K562 (cell line): ENCODE measurements around the gene COG4. TPM values are rescaled to one million over a fixed set of nuclear protein-coding genes. Genes with fewer than 3 reads are reported as not detected.

ENCODE experiments used
- BCOR ChIP-seq: fragments of 450-650 bp; IDR thresholded peaks from 2 replicates; pipeline ENCODE4 v1.6.1; 2016
- EGR1 ChIP-seq: fragments of 450-650 bp; conservative IDR thresholded peaks from 2 replicates; pipeline ENCODE4 v1.6.1; 2017; ENCODE audit warnings: mild to moderate bottlenecking
- ETS2 ChIP-seq: IDR thresholded peaks from 2 replicates; pipeline ENCODE4 v1.6.1; 2016; ENCODE audit warnings: borderline replicate concordance, missing genetic modification characterization, mild to moderate bottlenecking, moderate library complexity, missing compliant biosample characterization; ENCODE audit not compliant: poor library complexity, severe bottlenecking
- FOXK2 ChIP-seq, 2 experiments: fragments of 450-650 bp; IDR thresholded peaks in 1 of 2; conservative IDR thresholded peaks in 1 of 2; 2 replicates each; pipeline ENCODE4 v1.6.1; 2016; ENCODE audit warnings: low read depth in 2 of 2, mild to moderate bottlenecking in 1 of 2
- HDAC2 ChIP-seq: fragments of 450-650 bp; IDR thresholded peaks from 2 replicates; pipeline ENCODE4 v1.6.1; 2016; ENCODE audit warnings: mild to moderate bottlenecking
- HOMEZ ChIP-seq: fragments of 250-450 bp; sonication (Bioruptor Pico); IDR thresholded peaks from 2 replicates; pipeline ENCODE4 v1.4.0; 2020; ENCODE audit warnings: mild to moderate bottlenecking, moderate library complexity
- REST ChIP-seq, 2 experiments: fragments of 450-650 bp; formaldehyde crosslinking in 1 of 2; IDR thresholded peaks; 2 replicates each; pipeline versions ENCODE4 v1.4.0 to v1.6.1; 2014 to 2020; ENCODE audit warnings: mild to moderate bottlenecking in 2 of 2, borderline replicate concordance in 1 of 2, low read depth in 1 of 2
- SRSF7 ChIP-seq: fragments of 200-400 bp; formaldehyde crosslinking; optimal IDR thresholded peaks from 2 replicates; pipeline ENCODE3; 2017; ENCODE audit warnings: mild to moderate bottlenecking, low read depth, low read length
- SRSF9 ChIP-seq: fragments of 200-400 bp; formaldehyde crosslinking; IDR thresholded peaks from 2 replicates; pipeline ENCODE4 v1.6.1; 2017; ENCODE audit warnings: low read depth, low read length, borderline replicate concordance
- ZNF384 ChIP-seq: IDR thresholded peaks from 2 replicates; pipeline ENCODE4 v1.6.1; 2012; ENCODE audit warnings: low read depth, low read length, improper control_type of control experiment
- polyA plus RNA-seq, 8 experiments: library from polyadenylated mRNA; depleted of rRNA in 4 of 8; stranded (reverse) in 5 of 8; unstranded in 3 of 8; fragments of >200 nt; fragmentation: Nextera tagmentation in 2 of 8; fragmentation: Illumina TruSeq in 1 of 8; extraction: Ambion mirVana in 2 of 8; extraction: Trizol in 1 of 8; gene quantifications; 2 replicates each; pipeline versions ENCODE4 v1.2.1 to v1.2.3, GENCODE V29; 2011 to 2014; ENCODE audit warnings: inconsistent platforms in 1 of 8, missing spikeins in 1 of 8
- total RNA-seq, 7 experiments: library from RNA; depleted of rRNA in 6 of 7; stranded (reverse); fragments of >200 nt in 6 of 7; fragmentation: Illumina TruSeq in 2 of 7; extraction: Trizol in 2 of 7; gene quantifications; 2 replicates each; pipeline versions ENCODE4 v1.2.1 to v1.2.3, GENCODE V29; 2011 to 2021; ENCODE audit warnings: low replicate concordance in 1 of 7
- TF ChIP-seq, protein P1 (sequence below): sonication (generic); formaldehyde crosslinking; IDR thresholded peaks from 2 replicates; pipeline ENCODE4 v1.8.0; 2022; ENCODE audit warnings: missing genetic modification reagents, mild to moderate bottlenecking, moderate library complexity, borderline replicate concordance

The COG4 gene
- total and polyA plus RNA-seq, 9 of the 15 experiments (the other 6 are each of a cell fraction or from before 2014, with no cell fraction given): 13.7 to 73.9 (median 44.2) TPM

- TF ChIP-seq REST (IDR thresholded peaks at IDR 0.05; ENCODE audit: borderline replicate concordance): peak; percentile 70; the same call in 1 of the 2 replicates
- no peak for TF ChIP-seq REST (CRISPR knock-in tag; IDR thresholded peaks at IDR 0.05; ENCODE audit: low read depth)
- TF ChIP-seq FOXK2 (conservative IDR thresholded peaks at IDR 0.05 in 1 of 2, IDR thresholded peaks at IDR 0.05 in 1 of 2; ENCODE audit: low read depth in 2 of 2): no peak
- no peak for TF ChIP-seq SRSF7
- no peak for TF ChIP-seq EGR1
- TF ChIP-seq, protein P1, sequence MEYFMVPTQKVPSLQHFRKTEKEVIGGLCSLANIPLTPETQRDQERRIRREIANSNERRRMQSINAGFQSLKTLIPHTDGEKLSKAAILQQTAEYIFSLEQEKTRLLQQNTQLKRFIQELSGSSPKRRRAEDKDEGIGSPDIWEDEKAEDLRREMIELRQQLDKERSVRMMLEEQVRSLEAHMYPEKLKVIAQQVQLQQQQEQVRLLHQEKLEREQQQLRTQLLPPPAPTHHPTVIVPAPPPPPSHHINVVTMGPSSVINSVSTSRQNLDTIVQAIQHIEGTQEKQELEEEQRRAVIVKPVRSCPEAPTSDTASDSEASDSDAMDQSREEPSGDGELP (CRISPR knock-in tag): no peak
- TF ChIP-seq HDAC2: peak; percentile 64
- peak; percentile 25; the same call in 1 of the 2 replicates for TF ChIP-seq ZNF384
- no peak for TF ChIP-seq ETS2 (tag)
- TF ChIP-seq SRSF9: no peak
- TF ChIP-seq BCOR: peak; percentile 87
- no peak for TF ChIP-seq HOMEZ
These were observed 67.4 kb downstream of the COG4 start (continued) for GRCh38 chr16:70455910-70456309.
